NCI-H748 treated with DMSO at 0.1 percent for 48 hours (cell line): ENCODE results near the gene DCUN1D1.
A peak's percentile ranks its signal among the peaks of the same experiment; 100 is the strongest.

ENCODE experiments used
- DNase-seq: peaks from one replicate; lab custom pipeline; 2025; lab: John Stamatoyannopoulos, UW

Gene DCUN1D1

DNA sequence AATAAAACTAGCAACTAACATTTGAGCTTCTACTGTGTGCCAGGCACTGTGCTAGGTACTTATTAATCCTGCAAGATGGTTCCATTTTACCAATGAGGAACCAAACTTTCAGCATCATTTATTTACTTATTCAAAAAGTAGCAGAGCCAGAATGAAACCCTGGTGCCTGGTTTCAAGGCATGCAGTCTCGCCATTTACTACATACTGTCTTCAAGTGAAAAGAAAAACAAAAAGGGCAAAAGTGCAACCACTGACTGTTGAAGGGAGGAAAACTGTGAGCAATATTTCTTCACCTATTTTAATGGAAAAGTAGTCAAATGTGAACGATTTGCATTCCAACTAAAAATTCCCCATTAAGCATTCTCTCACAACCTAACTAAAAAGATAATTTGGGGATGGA lies 8.7 kb downstream of the DCUN1D1 start:
- DNase-seq, result no peak

GRCh38 chr3:182970811-182971418 lies 9.4 kb downstream of the DCUN1D1 start:
- no peak for DNase-seq

DNA sequence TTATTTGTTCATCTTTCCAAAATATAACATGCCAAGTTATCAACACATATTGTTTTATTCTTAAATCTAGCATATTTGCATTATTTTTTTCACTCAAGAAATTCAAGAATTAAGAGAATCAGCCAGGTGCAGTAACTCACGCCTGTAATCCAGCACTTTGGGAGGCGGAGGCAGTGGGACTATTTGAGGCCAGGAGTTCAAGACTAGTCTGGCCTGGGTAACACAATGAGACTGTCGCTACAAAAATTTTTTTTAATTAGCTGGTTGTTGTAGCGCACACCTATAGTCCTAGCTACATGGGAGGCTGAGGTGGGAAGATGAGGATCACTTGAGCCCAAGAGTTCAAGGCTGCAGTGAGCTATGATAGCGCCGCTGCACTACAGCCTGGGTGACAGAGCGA lies 10.5 kb downstream of the DCUN1D1 start:
- DNase-seq, result no peak

GRCh38 chr3:182969277-182969676 lies 11.1 kb downstream of the DCUN1D1 start:
- DNase-seq, result no peak

DNA sequence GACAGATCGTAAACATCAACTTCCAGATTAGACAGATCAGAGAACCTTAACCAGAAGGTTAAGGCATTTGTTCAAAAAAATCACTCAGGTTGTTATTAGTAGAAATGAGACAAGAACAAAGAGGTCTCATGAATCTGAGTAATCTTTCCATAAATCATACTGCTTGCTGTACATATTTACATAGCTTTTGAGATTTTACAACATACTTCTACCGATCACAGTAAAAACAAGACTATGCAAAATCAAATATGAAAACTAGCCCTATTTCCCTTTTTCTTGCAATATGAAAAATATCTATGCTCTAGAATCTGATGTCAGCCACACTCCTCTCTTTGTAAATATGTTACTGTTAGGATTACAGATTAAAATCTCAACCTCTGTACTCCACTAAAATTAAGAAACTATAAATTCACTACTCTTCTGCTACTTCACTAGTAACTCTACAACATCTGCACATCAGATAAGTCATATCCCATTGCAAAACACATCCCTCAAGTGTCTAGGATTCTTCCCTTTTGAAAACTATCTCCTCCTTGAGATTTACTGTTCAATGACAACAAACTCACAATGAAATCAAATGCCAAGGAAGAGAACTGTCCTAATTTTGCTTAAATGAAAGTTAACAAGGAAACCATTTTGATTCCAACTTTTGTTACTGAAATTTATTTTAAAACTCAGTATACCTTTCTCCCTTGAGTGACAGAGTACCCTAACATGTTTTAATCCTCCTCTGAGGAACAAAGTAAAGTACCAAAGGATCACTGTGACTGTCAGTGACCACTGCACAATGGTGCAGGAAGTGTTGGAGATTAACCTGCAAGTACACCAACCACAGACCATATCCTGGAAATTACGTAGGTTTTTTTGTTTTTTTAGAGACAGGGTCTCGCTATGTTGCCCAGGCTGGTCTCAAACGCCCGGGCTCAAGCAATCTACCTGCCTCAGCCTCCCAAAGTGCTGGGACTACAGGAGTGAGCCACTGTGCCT lies 12.8 kb downstream of the DCUN1D1 start:
- DNase-seq, result no peak

DNA sequence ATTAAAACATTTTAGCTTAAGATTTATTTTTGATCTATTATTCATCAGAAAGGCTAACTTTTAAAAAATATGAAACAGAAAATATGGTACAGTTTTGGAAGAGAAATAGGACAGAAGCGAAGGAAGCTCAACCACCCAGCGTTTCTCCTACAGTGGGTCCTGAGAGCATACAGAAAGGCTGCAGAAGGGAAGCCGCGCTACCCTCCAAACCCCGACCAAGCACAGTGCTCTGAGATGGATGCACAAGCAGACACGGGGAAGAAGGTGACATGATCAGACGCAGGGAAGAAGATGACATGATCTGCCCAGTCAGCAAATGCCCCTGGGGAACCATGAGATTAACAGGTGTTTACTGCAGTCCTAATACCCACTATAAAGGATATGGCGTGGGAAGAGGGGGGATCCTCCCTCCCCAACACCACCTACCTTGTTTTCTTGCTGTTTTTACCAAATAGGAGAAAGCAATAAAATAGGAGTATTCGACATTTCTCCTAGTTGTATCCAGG lies 14.4 kb downstream of the DCUN1D1 start:
- no peak for DNase-seq

GRCh38 chr3:182964179-182964578 lies 16.2 kb downstream of the DCUN1D1 start:
- DNase-seq, result no peak

- no peak for DNase-seq
Observed at GRCh38 chr3:182962166-182962565, 18.2 kb downstream of the DCUN1D1 start.

- peak; percentile 44 for DNase-seq
Observed at GRCh38 chr3:182959474-182960350, 20.6 kb downstream of the DCUN1D1 start.

- DNase-seq, result no peak
Observed at GRCh38 chr3:182957676-182958266, 22.6 kb downstream of the DCUN1D1 start.

- no peak for DNase-seq
Observed at GRCh38 chr3:182957226-182957625, 23.1 kb downstream of the DCUN1D1 start.

GRCh38 chr3:182954553-182955235 lies 25.6 kb downstream of the DCUN1D1 start:
- no peak for DNase-seq

DNA sequence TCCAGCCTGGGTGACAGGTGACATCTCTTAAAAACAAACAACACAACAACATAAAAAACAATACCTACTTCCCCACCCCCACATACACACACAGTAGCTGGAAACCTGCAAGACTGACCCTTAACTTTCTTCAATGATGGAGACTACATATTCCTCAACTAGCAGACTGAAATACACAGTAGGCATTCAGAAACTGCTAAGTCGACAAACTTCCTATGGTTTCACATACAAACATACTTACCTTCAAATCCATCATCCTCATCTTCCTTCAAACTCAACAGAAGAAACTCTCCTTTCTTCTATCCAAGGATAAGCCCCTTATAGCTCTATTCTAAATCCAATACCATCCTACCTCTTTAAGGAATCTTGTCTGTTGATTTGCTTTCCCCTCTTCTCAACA lies 30.6 kb downstream of the DCUN1D1 start:
- no peak for DNase-seq

DNA sequence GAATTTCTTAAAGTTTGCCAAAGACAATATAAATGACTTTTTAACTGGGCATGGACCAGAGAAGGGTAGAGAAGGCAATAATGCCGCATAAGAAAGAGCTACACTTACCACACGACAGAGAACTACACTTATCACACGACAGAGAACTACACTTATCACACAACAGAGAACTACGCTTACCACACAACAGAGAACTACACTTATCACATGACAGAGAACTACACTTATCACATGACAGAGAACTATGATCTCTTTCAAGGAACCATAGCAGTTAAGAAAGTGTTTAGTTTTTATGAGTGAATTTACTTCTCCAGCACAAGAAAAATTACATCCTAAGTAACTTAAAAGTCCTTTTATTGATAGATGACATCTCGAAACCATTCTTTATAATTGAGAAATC lies 32.0 kb downstream of the DCUN1D1 start:
- no peak for DNase-seq

DNA sequence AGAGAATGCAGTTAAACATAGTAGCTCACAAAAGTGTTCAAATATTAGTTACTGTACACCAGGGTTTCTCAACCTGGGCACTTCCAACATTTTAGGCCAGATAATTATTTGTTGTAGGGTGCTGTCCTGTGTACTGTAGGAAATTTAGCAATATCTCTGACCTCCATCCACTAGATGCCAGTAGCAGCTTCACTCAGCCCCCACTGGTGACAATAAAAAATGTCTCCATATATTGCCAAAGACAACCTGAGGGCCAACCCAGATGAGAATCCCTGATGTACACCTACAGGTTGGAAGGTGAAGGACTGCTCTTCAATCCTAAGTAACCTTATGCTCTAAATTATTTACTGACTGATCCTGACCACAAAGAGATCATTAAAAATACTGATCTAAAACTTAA lies 32.5 kb downstream of the DCUN1D1 start:
- no peak for DNase-seq

DNA sequence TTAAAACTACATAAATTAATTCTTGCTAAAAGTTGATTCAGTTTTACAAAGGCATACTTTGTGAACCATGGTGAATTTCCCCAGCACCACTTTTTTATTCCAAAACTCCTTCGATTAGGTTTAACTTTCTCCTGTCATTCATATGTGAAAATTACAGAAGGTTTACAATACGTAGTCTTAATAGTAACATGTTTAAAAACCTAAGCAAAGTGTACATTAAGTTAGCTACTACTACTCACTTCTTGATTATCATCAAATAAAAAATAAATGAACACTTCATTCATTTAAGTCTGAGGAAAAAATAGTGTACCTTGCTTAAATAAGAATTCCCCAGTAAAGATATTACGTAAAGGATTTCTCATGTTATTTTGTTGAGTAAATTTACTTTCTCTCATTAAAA lies 38.6 kb downstream of the DCUN1D1 start:
- no peak for DNase-seq

GRCh38 chr3:182940266-182940808 lies 40.0 kb downstream of the DCUN1D1 start:
- no peak for DNase-seq

DNA sequence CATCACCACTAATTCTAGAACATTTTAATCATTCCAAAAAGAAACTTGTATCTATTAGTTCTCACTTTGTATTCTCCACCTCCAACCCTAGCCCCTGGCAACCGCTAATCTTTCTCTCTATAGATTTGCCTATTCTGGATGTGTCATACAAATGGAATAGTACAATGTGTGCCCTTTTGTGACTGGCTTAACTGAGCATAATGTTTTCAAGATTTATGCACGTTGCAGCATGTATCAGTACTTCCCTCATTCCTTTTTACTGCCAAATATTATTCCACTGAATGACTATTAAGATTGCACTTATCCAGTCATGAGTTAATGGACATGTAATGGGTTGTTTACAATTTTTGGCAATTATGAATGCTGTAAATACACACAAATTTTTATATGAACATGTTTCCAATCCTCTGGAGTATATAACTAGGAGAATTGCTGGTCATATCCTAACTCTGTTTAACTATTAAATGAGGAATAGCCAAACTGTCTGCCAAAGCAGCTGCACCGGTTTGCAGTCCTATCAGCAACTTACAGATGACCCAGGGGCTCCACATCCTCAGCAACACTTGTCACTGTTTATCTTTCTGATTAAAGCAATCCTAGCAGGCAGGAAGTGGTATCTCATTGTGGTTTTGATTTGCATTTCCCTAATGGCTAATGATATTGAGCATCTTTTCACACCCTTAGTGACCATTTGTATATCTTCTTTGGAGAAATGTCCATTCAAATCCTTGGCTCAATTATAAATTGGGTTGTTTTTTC lies 42.9 kb downstream of the DCUN1D1 start:
- DNase-seq, result peak; percentile 18

GRCh38 chr3:182936918-182937285 lies 43.4 kb downstream of the DCUN1D1 start:
- DNase-seq, result no peak

- DNase-seq, result no peak
Observed at GRCh38 chr3:182936239-182936917, 44.0 kb downstream of the DCUN1D1 start.
